Liver (tissue), 10 donors: Measurements from ENCODE around the gene VGF. TPM values are rescaled to one million over a fixed set of nuclear protein-coding genes. Genes with fewer than 3 reads are reported as not detected.
"Not testable (repeated sequence)": the region's sequence is repeated elsewhere in the genome, so short reads cannot be mapped to it uniquely, and the experiment has no call there.

Source experiments
- DNase-seq: peaks from one replicate; pipeline ENCODE4 v3.0.0-alpha.2; 2017; ENCODE audit warnings: low spot score
- H3K27ac ChIP-seq, 2 donors: one replicate each; pipeline ENCODE4 v1.7.0; 2013; ENCODE audit warnings: inconsistent platforms in 2 of 2, low read length in 2 of 2, control low read depth in 1 of 2, low read depth in 1 of 2, mild to moderate bottlenecking in 1 of 2
- H3K27me3 ChIP-seq, 4 donors: one replicate each; pipeline versions ENCODE4 v1.6.1 to v1.7.0; 2013; ENCODE audit warnings: low read length in 3 of 4, inconsistent platforms in 1 of 4, mild to moderate bottlenecking in 1 of 4, moderate library complexity in 1 of 4; ENCODE audit not compliant: control insufficient read depth in 4 of 4, insufficient read depth in 4 of 4
- H3K36me3 ChIP-seq, 4 donors: one replicate each; pipeline versions ENCODE4 v1.6.1 to v1.7.0; 2013; ENCODE audit warnings: low read length in 3 of 4, mild to moderate bottlenecking in 3 of 4, low read depth in 1 of 4, moderate library complexity in 1 of 4; ENCODE audit not compliant: control insufficient read depth in 4 of 4, insufficient read depth in 3 of 4
- H3K4me1 ChIP-seq, 4 donors: one replicate each; pipeline versions ENCODE4 v1.6.1 to v1.7.0; 2013; ENCODE audit warnings: low read length in 3 of 4, mild to moderate bottlenecking in 3 of 4, moderate library complexity in 1 of 4; ENCODE audit not compliant: control insufficient read depth in 4 of 4, insufficient read depth in 4 of 4
- H3K4me3 ChIP-seq, 3 donors: one replicate each; pipeline versions ENCODE4 v1.6.1 to v1.7.0; 2013; ENCODE audit warnings: low read length in 3 of 3, control low read depth in 1 of 3, low read depth in 1 of 3, mild to moderate bottlenecking in 1 of 3
- H3K9ac ChIP-seq, 2 donors: one replicate each; pipeline ENCODE4 v1.7.0; 2013; ENCODE audit warnings: low read length in 2 of 2, mild to moderate bottlenecking in 2 of 2, moderate library complexity in 2 of 2, control low read depth in 1 of 2, low read depth in 1 of 2
- H3K9me3 ChIP-seq, 4 donors: one replicate each; pipeline versions ENCODE4 v1.6.1 to v1.7.0; 2013; ENCODE audit warnings: low read length in 3 of 4; ENCODE audit not compliant: control insufficient read depth in 4 of 4
- EGR1 ChIP-seq, 2 donors: IDR thresholded peaks; 2 replicates each; pipeline ENCODE4 v1.6.1; 2016 to 2018; ENCODE audit warnings: antibody characterized with exemption in 2 of 2, low read depth in 2 of 2
- FOXA2 ChIP-seq: IDR thresholded peaks from 2 replicates; pipeline ENCODE4 v1.6.1; 2016; ENCODE audit warnings: antibody characterized with exemption
- GABPA ChIP-seq, 2 donors: IDR thresholded peaks in 1 of 2; conservative IDR thresholded peaks in 1 of 2; 2 replicates each; pipeline ENCODE4 v1.6.1; 2016; ENCODE audit warnings: antibody characterized with exemption in 2 of 2, mild to moderate bottlenecking in 1 of 2, moderate library complexity in 1 of 2
- HNF4A ChIP-seq, 2 donors: conservative IDR thresholded peaks; 2 replicates each; pipeline ENCODE4 v1.6.1; 2016; ENCODE audit warnings: antibody characterized with exemption in 2 of 2, mild to moderate bottlenecking in 2 of 2
- MAX ChIP-seq: IDR thresholded peaks from 2 replicates; pipeline ENCODE4 v1.6.1; 2016; ENCODE audit warnings: antibody characterized with exemption
- RAD21 ChIP-seq, 2 donors: IDR thresholded peaks; 2 replicates each; pipeline ENCODE4 v1.6.1; 2016; ENCODE audit warnings: antibody characterized with exemption in 2 of 2, mild to moderate bottlenecking in 2 of 2
- RXRA ChIP-seq, 2 donors: IDR thresholded peaks; 2 replicates each; pipeline ENCODE4 v1.6.1; 2017 to 2018; ENCODE audit warnings: antibody characterized with exemption in 2 of 2, mild to moderate bottlenecking in 1 of 2
- SP1 ChIP-seq: IDR thresholded peaks from 2 replicates; pipeline ENCODE4 v1.6.1; 2018; ENCODE audit warnings: antibody characterized with exemption, mild to moderate bottlenecking
- YY1 ChIP-seq: IDR thresholded peaks from 2 replicates; pipeline ENCODE4 v1.6.1; 2016; ENCODE audit warnings: antibody characterized with exemption, mild to moderate bottlenecking
- WGBS: extraction: QIAGEN DNeasy Blood & Tissue Kit; methylation state at CpG from one replicate; pipeline ENCODE4 v1.1.7; 2013; 5-methylcytosine and 5-hydroxymethylcytosine counted together
- polyA plus RNA-seq, 2 donors: library from polyadenylated mRNA; stranded (reverse) in 1 of 2; unstranded in 1 of 2; fragments of 200-250 nt in 1 of 2; fragments of >200 nt in 1 of 2; fragmentation: Nextera tagmentation in 1 of 2; extraction: Ambion mirVana in 1 of 2; gene quantifications; one replicate each; pipeline versions ENCODE4 v1.2.1 to v1.2.3, GENCODE V29; 2013 to 2015
- small RNA-seq: library from RNA; depleted of rRNA; stranded (forward); fragments of <200 nt; gene quantifications from one replicate; pipeline ENCODE3, GENCODE V24; 2014
- total RNA-seq, 2 donors: library from RNA; depleted of rRNA; stranded (reverse); fragments of >200 nt; gene quantifications; one replicate each; pipeline ENCODE4 v1.2.3, GENCODE V29; 2014
- TF ChIP-seq, protein P1 (sequence below): IDR thresholded peaks from 2 replicates; pipeline ENCODE4 v1.6.1; 2016; ENCODE audit warnings: antibody characterized with exemption
- donor health status: healthy.
- donor health status: healthy.
- donor health status: healthy.
- donor health status: healthy.
- donor health status: healthy.

The VGF gene
- total and polyA plus RNA-seq, 4 donors, result not detected

- H3K27ac ChIP-seq, result no peak overlapping the region
- H3K36me3 ChIP-seq, result no peaks in the 10 kb centered on the region
- H3K9ac ChIP-seq, result no peak overlapping the region
- DNase-seq, result no peak
- no peaks in the 10 kb centered on the region for H3K9me3 ChIP-seq
- no peak overlapping the region for H3K4me3 ChIP-seq
- TF ChIP-seq, protein P1, sequence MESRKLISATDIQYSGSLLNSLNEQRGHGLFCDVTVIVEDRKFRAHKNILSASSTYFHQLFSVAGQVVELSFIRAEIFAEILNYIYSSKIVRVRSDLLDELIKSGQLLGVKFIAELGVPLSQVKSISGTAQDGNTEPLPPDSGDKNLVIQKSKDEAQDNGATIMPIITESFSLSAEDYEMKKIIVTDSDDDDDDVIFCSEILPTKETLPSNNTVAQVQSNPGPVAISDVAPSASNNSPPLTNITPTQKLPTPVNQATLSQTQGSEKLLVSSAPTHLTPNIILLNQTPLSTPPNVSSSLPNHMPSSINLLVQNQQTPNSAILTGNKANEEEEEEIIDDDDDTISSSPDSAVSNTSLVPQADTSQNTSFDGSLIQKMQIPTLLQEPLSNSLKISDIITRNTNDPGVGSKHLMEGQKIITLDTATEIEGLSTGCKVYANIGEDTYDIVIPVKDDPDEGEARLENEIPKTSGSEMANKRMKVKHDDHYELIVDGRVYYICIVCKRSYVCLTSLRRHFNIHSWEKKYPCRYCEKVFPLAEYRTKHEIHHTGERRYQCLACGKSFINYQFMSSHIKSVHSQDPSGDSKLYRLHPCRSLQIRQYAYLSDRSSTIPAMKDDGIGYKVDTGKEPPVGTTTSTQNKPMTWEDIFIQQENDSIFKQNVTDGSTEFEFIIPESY, result no peak
- TF ChIP-seq FOXA2 (no peak), HNF4A (conservative IDR thresholded peaks at IDR 0.05) (no peak), YY1 (no peak), RXRA (IDR thresholded peaks at IDR 0.05) (no peak), SP1 (no peak), GABPA (IDR thresholded peaks at IDR 0.05 in 1 of 2, conservative IDR thresholded peaks at IDR 0.05 in 1 of 2) (no peak)
- H3K4me1 ChIP-seq, result no peaks in the 10 kb centered on the region
- no peaks in the 10 kb centered on the region for H3K27me3 ChIP-seq
- WGBS, result 78% methylated on average over 8 of the region's 8 CpGs
These were observed 50.9 kb downstream of the VGF start for GRCh38 chr7:101114492-101114891.

- no peaks in the 10 kb centered on the region for H3K9me3 ChIP-seq
- H3K4me3 ChIP-seq, result no peak overlapping the region
- no peak for DNase-seq
- H3K4me1 ChIP-seq, result no peaks in the 10 kb centered on the region
- TF ChIP-seq MAX (no peak), EGR1 (IDR thresholded peaks at IDR 0.05; ENCODE audit: low read depth in 2 of 2) (no peak), RAD21 (IDR thresholded peaks at IDR 0.05) (no peak), SP1 (no peak), HNF4A (conservative IDR thresholded peaks at IDR 0.05) (no peak), FOXA2 (no peak)
- H3K36me3 ChIP-seq, result no peaks in the 10 kb centered on the region
- no peaks in the 10 kb centered on the region for H3K27me3 ChIP-seq
- no peak overlapping the region for H3K9ac ChIP-seq
- H3K27ac ChIP-seq, result no peak overlapping the region
- WGBS, result 88% methylated on average over 11 of the region's 11 CpGs
These were observed 51.5 kb downstream of the VGF start for GRCh38 chr7:101113836-101114235.

DNA sequence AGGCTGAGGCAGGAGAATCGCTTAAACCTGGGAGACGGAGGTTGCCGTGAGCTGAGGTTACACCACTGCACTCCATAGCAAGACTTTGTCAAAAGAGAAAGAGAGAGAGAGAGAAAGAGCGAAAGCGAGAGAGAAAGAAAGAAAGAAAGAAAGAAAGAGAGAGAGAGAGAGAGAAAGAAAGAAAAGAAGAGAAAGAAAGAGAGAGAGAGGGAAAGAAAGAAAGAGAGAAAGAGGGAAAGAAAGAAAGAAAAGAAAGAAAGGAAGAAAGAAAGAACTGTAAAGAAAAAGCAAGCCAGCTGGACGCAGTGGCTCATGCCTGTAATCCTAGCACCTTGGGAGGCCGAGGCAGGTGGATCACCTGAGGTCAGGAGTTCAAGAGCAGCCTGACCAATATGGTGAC, 52.2 kb downstream of the VGF start:
- not testable (repeated sequence) for DNase-seq, H3K9me3 ChIP-seq, H3K27me3 ChIP-seq, H3K36me3 ChIP-seq, H3K4me1 ChIP-seq, H3K4me3 ChIP-seq, H3K9ac ChIP-seq, H3K27ac ChIP-seq
- 98% methylated on average over 7 of the region's 7 CpGs for WGBS

Small RNA genes lying within 50 kb of the gene (small RNA-seq; reads per million reads assigned to genes)
- gene MIR4653, result not detected

Other genes starting within 250 kb of the VGF start
- gene MUC3A, start 216.0 kb downstream of the VGF start, total RNA-seq, result under 1 TPM; 0.25 to 0.79 TPM
- gene MUC3A, start 216.0 kb downstream of the VGF start, polyA plus RNA-seq, result 1 to 10 TPM in 1 of 2 donors, under 1 TPM in 1; 0.95 to 2.9 TPM
- gene MUC12, start 196.0 kb downstream of the VGF start, total RNA-seq, result not detected
- gene MUC12, start 196.0 kb downstream of the VGF start, polyA plus RNA-seq, result under 1 TPM in 1 of 2 donors, not detected in 1; 0.16 TPM
- gene MUC17, start 145.5 kb downstream of the VGF start, total RNA-seq, result not detected
- gene MUC17, start 145.5 kb downstream of the VGF start, polyA plus RNA-seq, result not detected
- gene TRIM56, start 80.1 kb downstream of the VGF start, total RNA-seq, result 10 to 100 TPM in 1 of 2 donors, 1 to 10 TPM in 1; 9.2 to 15.6 TPM
- gene TRIM56, start 80.1 kb downstream of the VGF start, polyA plus RNA-seq, result 1 to 10 TPM; 4.8 to 6.1 TPM
- gene SERPINE1, start 38.5 kb downstream of the VGF start, total RNA-seq, result 10 to 100 TPM in 1 of 2 donors, under 1 TPM in 1; 0.93 to 10.2 TPM
- 10 to 100 TPM in 1 of 2 donors, 1 to 10 TPM in 1; 5.8 to 18.6 TPM for gene SERPINE1, start 38.5 kb downstream of the VGF start, polyA plus RNA-seq
- gene AP1S1, start 11.1 kb downstream of the VGF start, total RNA-seq, result 10 to 100 TPM; 20.9 to 23.1 TPM
- gene AP1S1, start 11.1 kb downstream of the VGF start, polyA plus RNA-seq, result 10 to 100 TPM; 13.8 to 25.7 TPM
- gene NAT16, start 14.7 kb upstream of the VGF start, total RNA-seq, result not detected
- not detected for gene NAT16, start 14.7 kb upstream of the VGF start, polyA plus RNA-seq
- gene MOGAT3, start 35.5 kb upstream of the VGF start, total RNA-seq, result 1 to 10 TPM; 1.8 to 4.2 TPM
- gene MOGAT3, start 35.5 kb upstream of the VGF start, polyA plus RNA-seq, result 1 to 10 TPM; 3.3 to 7.9 TPM
- gene PLOD3, start 52.0 kb upstream of the VGF start, total RNA-seq, result 10 to 100 TPM; 19.4 to 32.1 TPM
- 10 to 100 TPM; 23.2 to 42.9 TPM for gene PLOD3, start 52.0 kb upstream of the VGF start, polyA plus RNA-seq
- 10 to 100 TPM; 52.7 to 74.9 TPM for gene ZNHIT1, start 52.6 kb upstream of the VGF start, total RNA-seq
- gene ZNHIT1, start 52.6 kb upstream of the VGF start, polyA plus RNA-seq, result 100 to 1,000 TPM; 110 to 149 TPM
- 10 to 100 TPM in 1 of 2 donors, 1 to 10 TPM in 1; 5.2 to 12.4 TPM for gene CLDN15, start 72.2 kb upstream of the VGF start, total RNA-seq
- gene CLDN15, start 72.2 kb upstream of the VGF start, polyA plus RNA-seq, result 1 to 10 TPM; 3.7 to 4.0 TPM
- 100 to 1,000 TPM; 112 to 133 TPM for gene FIS1, start 79.5 kb upstream of the VGF start, total RNA-seq
- 100 to 1,000 TPM; 177 to 192 TPM for gene FIS1, start 79.5 kb upstream of the VGF start, polyA plus RNA-seq
- gene IFT22, start 156.2 kb upstream of the VGF start, total RNA-seq, result 1 to 10 TPM; 5.5 to 6.6 TPM
- 1 to 10 TPM; 8.5 to 9.4 TPM for gene IFT22, start 156.2 kb upstream of the VGF start, polyA plus RNA-seq
- 1 to 10 TPM in 1 of 2 donors, under 1 TPM in 1; 0.89 to 1.8 TPM for gene COL26A1, start 197.3 kb upstream of the VGF start, total RNA-seq
- 1 to 10 TPM in 1 of 2 donors, under 1 TPM in 1; 0.76 to 1.0 TPM for gene COL26A1, start 197.3 kb upstream of the VGF start, polyA plus RNA-seq